WTC11 (cell line): ENCODE data around the gene ZNF491.

Experiments used
- CREB1 ChIP-seq: sonication (generic); formaldehyde crosslinking; IDR thresholded peaks from 2 replicates; pipeline ENCODE4 v1.8.0; 2023; ENCODE audit warnings: mild to moderate bottlenecking, missing genetic modification reagents
- NFYB ChIP-seq: sonication (generic); formaldehyde crosslinking; conservative IDR thresholded peaks from 2 replicates; pipeline ENCODE4 v1.8.0; 2022; ENCODE audit warnings: low read depth, missing genetic modification reagents
- NR3C1 ChIP-seq: sonication (generic); formaldehyde crosslinking; conservative IDR thresholded peaks from 2 replicates; pipeline ENCODE4 v1.8.1; 2023; ENCODE audit warnings: low read depth, mild to moderate bottlenecking, missing genetic modification reagents
- SMAD3 ChIP-seq: sonication (generic); formaldehyde crosslinking; IDR thresholded peaks from 2 replicates; pipeline ENCODE4 v1.8.0; 2022; ENCODE audit warnings: missing genetic modification reagents, mild to moderate bottlenecking, borderline replicate concordance
- SP1 ChIP-seq: sonication (generic); formaldehyde crosslinking; conservative IDR thresholded peaks from 2 replicates; pipeline ENCODE4 v1.8.1; 2022; ENCODE audit warnings: missing genetic modification reagents
- TF ChIP-seq, protein P1 (sequence below): fragments of 200-600 bp; IDR thresholded peaks from 2 replicates; pipeline ENCODE4 v1.8.0; 2022; ENCODE audit warnings: antibody characterized with exemption
- TF ChIP-seq, protein P2 (sequence below): sonication (generic); formaldehyde crosslinking; IDR thresholded peaks from 2 replicates; pipeline ENCODE4 v1.8.0; 2022; ENCODE audit warnings: mild to moderate bottlenecking, missing genetic modification reagents
- TF ChIP-seq, protein P3 (sequence below): sonication (generic); formaldehyde crosslinking; IDR thresholded peaks from 2 replicates; pipeline ENCODE4 v1.8.1; 2023; ENCODE audit warnings: mild to moderate bottlenecking, missing genetic modification reagents, borderline replicate concordance
- TF ChIP-seq, protein P4 (sequence below): sonication (generic); formaldehyde crosslinking; IDR thresholded peaks from 2 replicates; pipeline ENCODE4 v1.8.0; 2022; ENCODE audit warnings: mild to moderate bottlenecking, missing genetic modification reagents

DNA sequence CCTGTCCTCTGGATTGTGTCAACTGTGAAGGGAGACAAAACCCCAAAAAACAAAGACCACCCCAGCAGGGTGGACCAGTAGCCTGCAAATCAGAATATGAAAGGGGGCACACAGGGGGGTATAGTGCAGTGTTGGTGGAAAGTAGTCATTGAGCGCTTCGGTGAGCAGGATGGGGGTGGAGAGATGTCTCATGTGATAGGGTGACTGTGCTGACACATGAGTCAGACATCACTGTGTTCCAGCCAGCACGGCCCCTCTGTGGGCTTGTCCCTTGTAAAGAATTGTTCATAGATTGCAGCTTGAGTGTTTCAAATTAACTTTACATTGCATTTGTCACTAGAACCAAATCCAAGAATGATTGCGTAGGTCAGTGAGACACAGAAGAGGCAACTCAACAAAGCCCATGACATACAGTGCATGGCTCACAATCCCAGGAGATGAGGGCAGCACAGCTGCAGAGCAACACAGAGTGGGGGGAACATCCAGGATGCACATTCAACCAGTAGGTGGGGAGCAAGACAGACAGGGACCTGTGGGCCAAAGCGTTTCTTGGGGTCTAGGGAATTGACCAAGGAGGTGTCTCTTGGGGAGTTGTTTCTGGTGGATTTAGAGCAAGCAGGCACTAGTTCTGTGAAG is 23.3 kb downstream of the ZNF491 start:
- no peak for TF ChIP-seq CREB1 (CRISPR knock-in tag)
- TF ChIP-seq SMAD3 (CRISPR knock-in tag), result no peak
- TF ChIP-seq, protein P1, sequence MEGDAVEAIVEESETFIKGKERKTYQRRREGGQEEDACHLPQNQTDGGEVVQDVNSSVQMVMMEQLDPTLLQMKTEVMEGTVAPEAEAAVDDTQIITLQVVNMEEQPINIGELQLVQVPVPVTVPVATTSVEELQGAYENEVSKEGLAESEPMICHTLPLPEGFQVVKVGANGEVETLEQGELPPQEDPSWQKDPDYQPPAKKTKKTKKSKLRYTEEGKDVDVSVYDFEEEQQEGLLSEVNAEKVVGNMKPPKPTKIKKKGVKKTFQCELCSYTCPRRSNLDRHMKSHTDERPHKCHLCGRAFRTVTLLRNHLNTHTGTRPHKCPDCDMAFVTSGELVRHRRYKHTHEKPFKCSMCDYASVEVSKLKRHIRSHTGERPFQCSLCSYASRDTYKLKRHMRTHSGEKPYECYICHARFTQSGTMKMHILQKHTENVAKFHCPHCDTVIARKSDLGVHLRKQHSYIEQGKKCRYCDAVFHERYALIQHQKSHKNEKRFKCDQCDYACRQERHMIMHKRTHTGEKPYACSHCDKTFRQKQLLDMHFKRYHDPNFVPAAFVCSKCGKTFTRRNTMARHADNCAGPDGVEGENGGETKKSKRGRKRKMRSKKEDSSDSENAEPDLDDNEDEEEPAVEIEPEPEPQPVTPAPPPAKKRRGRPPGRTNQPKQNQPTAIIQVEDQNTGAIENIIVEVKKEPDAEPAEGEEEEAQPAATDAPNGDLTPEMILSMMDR, result no peak
- no peak for TF ChIP-seq SP1
- TF ChIP-seq NR3C1, result no peak
- TF ChIP-seq, protein P2, sequence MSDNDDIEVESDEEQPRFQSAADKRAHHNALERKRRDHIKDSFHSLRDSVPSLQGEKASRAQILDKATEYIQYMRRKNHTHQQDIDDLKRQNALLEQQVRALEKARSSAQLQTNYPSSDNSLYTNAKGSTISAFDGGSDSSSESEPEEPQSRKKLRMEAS (CRISPR knock-in tag), result no peak
- TF ChIP-seq, protein P3, sequence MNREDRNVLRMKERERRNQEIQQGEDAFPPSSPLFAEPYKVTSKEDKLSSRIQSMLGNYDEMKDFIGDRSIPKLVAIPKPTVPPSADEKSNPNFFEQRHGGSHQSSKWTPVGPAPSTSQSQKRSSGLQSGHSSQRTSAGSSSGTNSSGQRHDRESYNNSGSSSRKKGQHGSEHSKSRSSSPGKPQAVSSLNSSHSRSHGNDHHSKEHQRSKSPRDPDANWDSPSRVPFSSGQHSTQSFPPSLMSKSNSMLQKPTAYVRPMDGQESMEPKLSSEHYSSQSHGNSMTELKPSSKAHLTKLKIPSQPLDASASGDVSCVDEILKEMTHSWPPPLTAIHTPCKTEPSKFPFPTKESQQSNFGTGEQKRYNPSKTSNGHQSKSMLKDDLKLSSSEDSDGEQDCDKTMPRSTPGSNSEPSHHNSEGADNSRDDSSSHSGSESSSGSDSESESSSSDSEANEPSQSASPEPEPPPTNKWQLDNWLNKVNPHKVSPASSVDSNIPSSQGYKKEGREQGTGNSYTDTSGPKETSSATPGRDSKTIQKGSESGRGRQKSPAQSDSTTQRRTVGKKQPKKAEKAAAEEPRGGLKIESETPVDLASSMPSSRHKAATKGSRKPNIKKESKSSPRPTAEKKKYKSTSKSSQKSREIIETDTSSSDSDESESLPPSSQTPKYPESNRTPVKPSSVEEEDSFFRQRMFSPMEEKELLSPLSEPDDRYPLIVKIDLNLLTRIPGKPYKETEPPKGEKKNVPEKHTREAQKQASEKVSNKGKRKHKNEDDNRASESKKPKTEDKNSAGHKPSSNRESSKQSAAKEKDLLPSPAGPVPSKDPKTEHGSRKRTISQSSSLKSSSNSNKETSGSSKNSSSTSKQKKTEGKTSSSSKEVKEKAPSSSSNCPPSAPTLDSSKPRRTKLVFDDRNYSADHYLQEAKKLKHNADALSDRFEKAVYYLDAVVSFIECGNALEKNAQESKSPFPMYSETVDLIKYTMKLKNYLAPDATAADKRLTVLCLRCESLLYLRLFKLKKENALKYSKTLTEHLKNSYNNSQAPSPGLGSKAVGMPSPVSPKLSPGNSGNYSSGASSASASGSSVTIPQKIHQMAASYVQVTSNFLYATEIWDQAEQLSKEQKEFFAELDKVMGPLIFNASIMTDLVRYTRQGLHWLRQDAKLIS (CRISPR knock-in tag), result no peak
- no peak for TF ChIP-seq NFYB (CRISPR knock-in tag)
- TF ChIP-seq, protein P4, sequence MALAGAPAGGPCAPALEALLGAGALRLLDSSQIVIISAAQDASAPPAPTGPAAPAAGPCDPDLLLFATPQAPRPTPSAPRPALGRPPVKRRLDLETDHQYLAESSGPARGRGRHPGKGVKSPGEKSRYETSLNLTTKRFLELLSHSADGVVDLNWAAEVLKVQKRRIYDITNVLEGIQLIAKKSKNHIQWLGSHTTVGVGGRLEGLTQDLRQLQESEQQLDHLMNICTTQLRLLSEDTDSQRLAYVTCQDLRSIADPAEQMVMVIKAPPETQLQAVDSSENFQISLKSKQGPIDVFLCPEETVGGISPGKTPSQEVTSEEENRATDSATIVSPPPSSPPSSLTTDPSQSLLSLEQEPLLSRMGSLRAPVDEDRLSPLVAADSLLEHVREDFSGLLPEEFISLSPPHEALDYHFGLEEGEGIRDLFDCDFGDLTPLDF (CRISPR knock-in tag), result no peak
